Lung (tissue), 12 donors: ENCODE results near the gene SRPK2. TPM values are rescaled to one million over a fixed set of nuclear protein-coding genes. Genes with fewer than 3 reads are reported as not detected.

Experiments used
- ATAC-seq: fragments of 200-7000 bp; cut with Tn5 transposase; one replicate; pipeline ENCODE4 v1.9.1; 2020; ENCODE audit warnings: moderate number of reproducible peaks; ENCODE audit not compliant: insufficient read depth, low FRiP score
- DNase-seq, 3 donors: peaks; one replicate each; pipeline ENCODE4 v3.0.0-alpha.2; 2013 to 2017
- H3K27ac ChIP-seq, 2 donors: one replicate each; pipeline ENCODE4 v1.5.1; 2013; ENCODE audit warnings: mild to moderate bottlenecking in 2 of 2, moderate library complexity in 2 of 2, control low read depth in 1 of 2, inconsistent platforms in 1 of 2, low read depth in 1 of 2, low read length in 1 of 2
- H3K27me3 ChIP-seq, 3 donors: one replicate each; pipeline ENCODE4 v1.5.1; 2013; ENCODE audit warnings: low read length in 2 of 3; ENCODE audit not compliant: control insufficient read depth in 3 of 3, insufficient read depth in 3 of 3
- H3K36me3 ChIP-seq, 4 donors: one replicate each; pipeline ENCODE4 v1.5.1; 2013; ENCODE audit warnings: low read length in 4 of 4, mild to moderate bottlenecking in 1 of 4, moderate library complexity in 1 of 4; ENCODE audit not compliant: control insufficient read depth in 4 of 4, insufficient read depth in 4 of 4
- H3K4me1 ChIP-seq, 5 donors: one replicate each; pipeline ENCODE4 v1.5.1; 2013; ENCODE audit warnings: low read length in 5 of 5, mild to moderate bottlenecking in 2 of 5, moderate library complexity in 1 of 5; ENCODE audit not compliant: control insufficient read depth in 5 of 5, insufficient read depth in 5 of 5
- H3K4me3 ChIP-seq: one replicate; pipeline ENCODE4 v1.5.1; 2013; ENCODE audit warnings: mild to moderate bottlenecking, control low read depth, moderate library complexity
- H3K9ac ChIP-seq, 2 donors: one replicate each; pipeline ENCODE4 v1.5.1; 2013; ENCODE audit warnings: low read length in 2 of 2, control low read depth in 1 of 2; ENCODE audit not compliant: insufficient read depth in 1 of 2
- H3K9me3 ChIP-seq, 4 donors: one replicate each; pipeline ENCODE4 v1.5.1; 2013; ENCODE audit warnings: low read length in 3 of 4, mild to moderate bottlenecking in 1 of 4, moderate library complexity in 1 of 4; ENCODE audit not compliant: control insufficient read depth in 4 of 4, insufficient read depth in 3 of 4
- WGBS, 2 donors: extraction: QIAGEN DNeasy Blood & Tissue Kit; methylation state at CpG; one replicate each; pipeline ENCODE4 v1.1.7; 2013; 5-methylcytosine and 5-hydroxymethylcytosine counted together
- polyA plus RNA-seq, 2 donors: library from polyadenylated mRNA; stranded (reverse); fragments of 200-250 nt; gene quantifications; one replicate each; pipeline ENCODE4 v1.2.1, GENCODE V29; 2013
- total RNA-seq, 2 donors: library from RNA; depleted of rRNA in 1 of 2; stranded (reverse); fragments of >200 nt in 1 of 2; gene quantifications; one replicate each; pipeline ENCODE4 v1.2.1, GENCODE V29; 2014 to 2021
- TF ChIP-seq, protein P1 (sequence below): IDR thresholded peaks from 2 replicates; pipeline ENCODE4 v1.5.1; 2012; ENCODE audit warnings: mild to moderate bottlenecking; ENCODE audit errors: control extremely low read depth, extremely low read depth
- donor health status: control.
- donor health status: control.
- donor health status: Bipolar disorder and iron deficiency.
- donor health status: healthy.
- donor health status: DM: yes; HTN: yes; CAD: no.

Gene SRPK2
- total and polyA plus RNA-seq, 4 donors, result 10.8 to 71.2 (median 23.2) TPM

DNA sequence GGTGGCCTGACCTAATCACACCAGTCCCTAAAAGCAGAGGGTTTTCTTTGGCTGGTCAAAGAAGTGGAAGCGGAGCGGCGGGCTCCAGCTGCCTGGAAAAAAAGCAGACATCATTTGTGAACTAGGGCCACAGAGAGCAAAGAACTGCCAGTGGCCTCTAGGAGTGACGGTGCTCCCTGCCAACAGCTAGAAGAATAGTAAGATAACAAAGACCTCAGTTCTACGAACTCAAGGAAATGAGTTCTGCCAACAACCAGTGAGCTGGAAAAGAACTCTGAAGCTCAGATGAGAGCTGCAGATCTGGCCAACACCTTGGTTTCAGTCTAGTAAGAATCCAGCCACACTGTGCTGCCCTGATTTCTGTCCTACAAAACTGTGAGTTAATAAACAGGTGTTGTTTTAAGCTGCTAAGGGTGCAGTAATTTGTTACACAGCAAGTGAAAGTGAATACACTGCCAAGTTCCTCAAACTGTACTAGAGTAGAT lies 178.0 kb downstream of the SRPK2 start:
- ATAC-seq, result no peak
- Histone ChIP-seq H3K36me3 (no peaks in the 10 kb centered on the region), H3K27me3 (no peaks in the 10 kb centered on the region), H3K9me3 (no peaks in the 10 kb centered on the region), H3K27ac (peak overlapping the region; percentile 22 to 23), H3K9ac (no peak overlapping the region), H3K4me1 (peaks cover 3 to 10% (median 6%) of the 10 kb centered on the region in 5 donors), H3K4me3 (no peak overlapping the region)
- TF ChIP-seq, protein P1, sequence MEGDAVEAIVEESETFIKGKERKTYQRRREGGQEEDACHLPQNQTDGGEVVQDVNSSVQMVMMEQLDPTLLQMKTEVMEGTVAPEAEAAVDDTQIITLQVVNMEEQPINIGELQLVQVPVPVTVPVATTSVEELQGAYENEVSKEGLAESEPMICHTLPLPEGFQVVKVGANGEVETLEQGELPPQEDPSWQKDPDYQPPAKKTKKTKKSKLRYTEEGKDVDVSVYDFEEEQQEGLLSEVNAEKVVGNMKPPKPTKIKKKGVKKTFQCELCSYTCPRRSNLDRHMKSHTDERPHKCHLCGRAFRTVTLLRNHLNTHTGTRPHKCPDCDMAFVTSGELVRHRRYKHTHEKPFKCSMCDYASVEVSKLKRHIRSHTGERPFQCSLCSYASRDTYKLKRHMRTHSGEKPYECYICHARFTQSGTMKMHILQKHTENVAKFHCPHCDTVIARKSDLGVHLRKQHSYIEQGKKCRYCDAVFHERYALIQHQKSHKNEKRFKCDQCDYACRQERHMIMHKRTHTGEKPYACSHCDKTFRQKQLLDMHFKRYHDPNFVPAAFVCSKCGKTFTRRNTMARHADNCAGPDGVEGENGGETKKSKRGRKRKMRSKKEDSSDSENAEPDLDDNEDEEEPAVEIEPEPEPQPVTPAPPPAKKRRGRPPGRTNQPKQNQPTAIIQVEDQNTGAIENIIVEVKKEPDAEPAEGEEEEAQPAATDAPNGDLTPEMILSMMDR, result no peak
- 60 to 75% methylated on average over 5 of the region's 5 CpGs for WGBS, 2 donors
- peak in 2 of 3 donors; percentile 34 to 43 for DNase-seq

- no peaks in the 10 kb centered on the region for H3K27me3 ChIP-seq
- no peak overlapping the region for H3K4me3 ChIP-seq
- H3K9me3 ChIP-seq, result no peaks in the 10 kb centered on the region
- ATAC-seq (no peak), DNase-seq (peak in 2 of 3 donors; percentile 47 to 54)
- H3K36me3 ChIP-seq, result no peaks in the 10 kb centered on the region
- H3K27ac ChIP-seq, result no peak overlapping the region
- H3K4me1 ChIP-seq, result peaks cover 3 to 10% (median 6%) of the 10 kb centered on the region in 5 donors
- TF ChIP-seq, protein P1, result no peak
- no peak overlapping the region for H3K9ac ChIP-seq
- WGBS, 2 donors, result 65 to 66% methylated on average over 3 of the region's 3 CpGs
Measured at GRCh38 chr7:105209870-105210269, 178.9 kb downstream of the SRPK2 start.

DNA sequence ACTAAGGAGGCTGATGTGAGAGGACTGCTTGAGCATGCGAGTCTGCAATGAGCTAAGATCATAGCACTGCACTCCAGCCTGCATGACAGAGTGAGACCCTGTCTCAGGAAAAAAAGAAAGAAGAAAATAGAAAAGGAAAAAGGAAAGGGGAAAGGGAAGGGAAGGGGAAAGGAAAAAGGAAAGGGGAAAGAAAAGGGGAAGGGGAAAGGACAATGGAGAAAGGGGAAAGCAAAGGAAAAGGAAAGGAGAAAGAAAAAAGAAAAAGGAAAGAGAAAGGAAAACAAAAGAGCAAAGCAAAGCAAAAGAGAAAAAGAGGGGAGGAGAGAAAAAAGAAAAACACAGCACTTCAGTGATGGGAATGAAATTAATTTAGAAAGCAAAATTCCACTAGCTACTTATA lies 179.3 kb downstream of the SRPK2 start:
- 77 to 100% methylated on average over 1 of the region's 1 CpG for WGBS, 2 donors
- Histone ChIP-seq H3K9ac (no peak overlapping the region), H3K27ac (no peak overlapping the region), H3K4me1 (peaks cover 3 to 10% (median 7%) of the 10 kb centered on the region in 5 donors), H3K4me3 (no peak overlapping the region), H3K36me3 (peaks cover 0 to 2% (median 0%) of the 10 kb centered on the region in 4 donors), H3K27me3 (no peaks in the 10 kb centered on the region), H3K9me3 (no peaks in the 10 kb centered on the region)
- TF ChIP-seq, protein P1, result no peak
- DNase-seq, result no peak
- ATAC-seq, result no peak

- Histone ChIP-seq H3K27me3 (no peaks in the 10 kb centered on the region), H3K36me3 (peaks cover 0 to 5% (median 1%) of the 10 kb centered on the region in 4 donors), H3K9ac (no peak overlapping the region), H3K4me3 (no peak overlapping the region), H3K4me1 (peaks cover 3 to 12% (median 7%) of the 10 kb centered on the region in 5 donors), H3K9me3 (no peaks in the 10 kb centered on the region), H3K27ac (no peak overlapping the region)
- ATAC-seq, result no peak
- no peak for DNase-seq
- 99 to 100% methylated on average over 2 of the region's 2 CpGs for WGBS, 2 donors
- TF ChIP-seq, protein P1, result no peak
Measured at GRCh38 chr7:105206985-105207384, 181.7 kb downstream of the SRPK2 start.
